ENCODE results near the gene KCNQ1. TPM values are rescaled to one million over a fixed set of nuclear protein-coding genes. Genes with fewer than 3 reads are reported as not detected.

KCNQ1 gene
- total RNA-seq, 3 donors from 2014 or later: 15.5 to 44.7 (median 37.4) TPM

DNA sequence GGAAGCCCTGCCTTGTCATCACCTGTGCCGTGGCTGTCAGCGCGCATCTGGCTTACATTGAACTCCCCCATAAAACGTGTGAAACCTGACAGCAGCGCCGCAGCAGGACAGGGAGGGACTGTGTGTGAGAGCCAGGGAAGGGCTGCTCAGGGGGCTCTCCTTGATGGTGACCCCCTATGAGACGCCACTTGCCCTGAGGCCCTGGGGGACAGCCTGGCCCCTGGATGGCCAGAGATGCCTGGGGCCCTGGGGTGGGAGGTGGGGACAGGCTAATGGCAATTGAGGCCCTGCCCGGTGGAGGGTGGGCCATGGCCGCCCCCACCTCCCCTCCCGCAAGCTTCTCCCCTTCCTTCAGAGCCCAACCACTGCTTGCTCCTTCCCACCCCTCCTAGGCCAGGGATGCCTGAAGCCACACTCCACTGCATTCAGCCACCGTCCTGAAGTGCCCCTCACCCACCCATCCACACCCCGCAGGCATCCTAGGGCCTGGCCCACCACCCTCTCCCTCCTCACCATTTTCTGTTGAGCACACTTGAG is 290.3 kb downstream of the KCNQ1 start:
- no peak overlapping the region for H3K4me3 ChIP-seq
- H3K4me1 ChIP-seq (ENCODE audit: low read depth): peaks cover 10% of the 10 kb centered on the region
- ATAC-seq: no peak

GRCh38 chr11:2736577-2737225 is 291.9 kb downstream of the KCNQ1 start:
- Histone ChIP-seq H3K4me3 (no peak overlapping the region), H3K9me3 (no peaks in the 10 kb centered on the region), H3K36me3 (ENCODE audit: low read depth) (no peaks in the 10 kb centered on the region), H3K4me1 (ENCODE audit: low read depth) (peaks cover 10% of the 10 kb centered on the region)
- ATAC-seq: peak; percentile 54
- DNase-seq: peak in 1 of 3 donors; percentile 23
- intact Hi-C loops (cut with DNase I, micrococcal nuclease): no loop called here
- no peak for TF ChIP-seq CTCF (IDR thresholded peaks at IDR 0.05)

More for the DNA sequence above, 290.3 kb downstream of the KCNQ1 start:
- TF ChIP-seq CTCF (IDR thresholded peaks at IDR 0.05): no peak
- Histone ChIP-seq H3K36me3 (ENCODE audit: low read depth) (no peaks in the 10 kb centered on the region), H3K9me3 (no peaks in the 10 kb centered on the region)
- intact Hi-C loops (cut with DNase I, micrococcal nuclease): no loop called here
- DNase-seq: no peak

- DNase-seq (no peak), ATAC-seq (no peak)
- H3K4me3 ChIP-seq: no peak overlapping the region
- no peaks in the 10 kb centered on the region for H3K9me3 ChIP-seq
- intact Hi-C loops (cut with DNase I, micrococcal nuclease): no loop called here
- peaks cover 10% of the 10 kb centered on the region for H3K4me1 ChIP-seq (ENCODE audit: low read depth)
- no peaks in the 10 kb centered on the region for H3K36me3 ChIP-seq (ENCODE audit: low read depth)
- TF ChIP-seq CTCF (IDR thresholded peaks at IDR 0.05): no peak
Measured at GRCh38 chr11:2737226-2737590, 292.4 kb downstream of the KCNQ1 start.

DNA sequence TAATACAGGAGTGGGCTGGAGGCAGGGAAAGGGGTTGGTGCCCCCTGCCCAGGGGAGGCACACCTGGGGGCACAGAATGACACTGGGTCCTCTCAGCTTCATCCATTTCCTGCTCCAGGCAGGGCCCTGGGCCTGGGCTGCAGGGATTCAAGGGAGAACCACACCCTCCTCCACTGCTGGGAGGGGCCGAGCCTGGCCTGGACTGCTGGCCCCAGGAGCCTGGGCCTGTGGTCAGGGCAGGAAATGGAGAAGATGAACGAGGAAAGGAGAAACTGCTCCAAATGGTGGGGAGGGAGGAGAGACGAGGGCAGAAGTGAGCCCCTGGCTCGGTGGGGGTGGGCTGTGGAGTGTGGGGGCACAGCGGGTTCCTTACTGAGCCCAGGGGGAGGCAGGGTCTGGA is 293.1 kb downstream of the KCNQ1 start:
- intact Hi-C loops (cut with DNase I, micrococcal nuclease): no loop called here
- Histone ChIP-seq H3K4me1 (ENCODE audit: low read depth) (peaks cover 10% of the 10 kb centered on the region), H3K4me3 (no peak overlapping the region), H3K36me3 (ENCODE audit: low read depth) (no peaks in the 10 kb centered on the region), H3K9me3 (no peaks in the 10 kb centered on the region)
- TF ChIP-seq CTCF (IDR thresholded peaks at IDR 0.05): no peak
- peak; percentile 73 to 81 (median 74) for DNase-seq
- peak; percentile 83 for ATAC-seq

- ATAC-seq (no peak), DNase-seq (no peak)
- intact Hi-C loops (cut with DNase I, micrococcal nuclease): no loop called here
- H3K9me3 ChIP-seq: no peaks in the 10 kb centered on the region
- H3K36me3 ChIP-seq (ENCODE audit: low read depth): no peaks in the 10 kb centered on the region
- H3K4me1 ChIP-seq (ENCODE audit: low read depth): peaks cover 10% of the 10 kb centered on the region
- H3K4me3 ChIP-seq: no peak overlapping the region
- no peak for TF ChIP-seq CTCF (IDR thresholded peaks at IDR 0.05)
Measured at GRCh38 chr11:2738551-2739431, 294.0 kb downstream of the KCNQ1 start.
